ENCODE data around the gene ELOVL5.

ELOVL5 gene

DNA sequence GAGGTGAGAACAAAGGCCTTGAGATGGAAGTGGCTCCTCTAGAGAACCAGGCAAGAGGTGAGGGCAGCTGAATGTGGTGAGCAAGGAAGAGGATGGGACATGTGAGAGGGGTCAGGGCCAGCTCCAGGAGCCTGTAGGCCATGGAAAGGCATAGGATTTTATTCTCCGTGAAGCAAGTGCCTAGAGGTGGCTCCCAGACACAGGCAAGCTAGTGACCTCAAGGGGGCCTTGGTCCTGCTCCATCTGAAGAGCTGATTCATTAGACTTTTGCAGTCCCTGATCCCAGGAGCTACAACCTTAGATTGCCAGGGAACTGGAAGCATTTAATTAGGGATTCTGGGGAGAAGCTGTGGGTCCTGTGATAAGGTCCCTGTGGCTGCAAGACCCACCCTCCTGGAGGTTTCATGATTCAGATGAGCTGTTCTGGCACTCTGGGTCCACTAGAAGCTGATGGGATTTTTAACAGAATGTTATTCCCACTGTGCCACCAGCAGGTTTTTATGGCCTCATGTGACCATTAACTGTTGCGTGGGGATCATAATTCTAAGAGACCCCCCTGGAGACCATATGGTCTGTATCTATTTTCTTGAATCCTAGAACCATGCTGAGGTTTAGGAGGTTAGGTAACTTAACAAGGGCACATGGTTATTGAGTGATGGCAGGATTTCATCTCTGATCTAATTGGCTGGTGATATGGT, 90.5 kb downstream of the ELOVL5 start:
- no peak for DNase-seq (ENCODE audit: low read depth)
- H3K4me3 ChIP-seq (ENCODE audit: low read depth, low read length): no peak overlapping the region
- TF ChIP-seq, protein P1, sequence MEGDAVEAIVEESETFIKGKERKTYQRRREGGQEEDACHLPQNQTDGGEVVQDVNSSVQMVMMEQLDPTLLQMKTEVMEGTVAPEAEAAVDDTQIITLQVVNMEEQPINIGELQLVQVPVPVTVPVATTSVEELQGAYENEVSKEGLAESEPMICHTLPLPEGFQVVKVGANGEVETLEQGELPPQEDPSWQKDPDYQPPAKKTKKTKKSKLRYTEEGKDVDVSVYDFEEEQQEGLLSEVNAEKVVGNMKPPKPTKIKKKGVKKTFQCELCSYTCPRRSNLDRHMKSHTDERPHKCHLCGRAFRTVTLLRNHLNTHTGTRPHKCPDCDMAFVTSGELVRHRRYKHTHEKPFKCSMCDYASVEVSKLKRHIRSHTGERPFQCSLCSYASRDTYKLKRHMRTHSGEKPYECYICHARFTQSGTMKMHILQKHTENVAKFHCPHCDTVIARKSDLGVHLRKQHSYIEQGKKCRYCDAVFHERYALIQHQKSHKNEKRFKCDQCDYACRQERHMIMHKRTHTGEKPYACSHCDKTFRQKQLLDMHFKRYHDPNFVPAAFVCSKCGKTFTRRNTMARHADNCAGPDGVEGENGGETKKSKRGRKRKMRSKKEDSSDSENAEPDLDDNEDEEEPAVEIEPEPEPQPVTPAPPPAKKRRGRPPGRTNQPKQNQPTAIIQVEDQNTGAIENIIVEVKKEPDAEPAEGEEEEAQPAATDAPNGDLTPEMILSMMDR (IDR thresholded peaks at IDR 0.05; ENCODE audit: low read depth, low read length, missing control alignments): no peak

- no peak for DNase-seq (ENCODE audit: low read depth)
- no peak overlapping the region for H3K4me3 ChIP-seq (ENCODE audit: low read depth, low read length)
- TF ChIP-seq, protein P1 (IDR thresholded peaks at IDR 0.05; ENCODE audit: low read depth, low read length, missing control alignments): no peak
Measured at GRCh38 chr6:53257533-53257932, 91.2 kb downstream of the ELOVL5 start.

- TF ChIP-seq, protein P1 (IDR thresholded peaks at IDR 0.05; ENCODE audit: low read depth, low read length, missing control alignments): no peak
- no peak overlapping the region for H3K4me3 ChIP-seq (ENCODE audit: low read depth, low read length)
- DNase-seq (ENCODE audit: low read depth): no peak
Measured at GRCh38 chr6:53257001-53257400, 91.7 kb downstream of the ELOVL5 start.

GRCh38 chr6:53252177-53252692, 96.5 kb downstream of the ELOVL5 start:
- TF ChIP-seq, protein P1 (IDR thresholded peaks at IDR 0.05; ENCODE audit: low read depth, low read length, missing control alignments): no peak
- no peak overlapping the region for H3K4me3 ChIP-seq (ENCODE audit: low read depth, low read length)
- no peak for DNase-seq (ENCODE audit: low read depth)

- H3K4me3 ChIP-seq (ENCODE audit: low read depth, low read length): no peak overlapping the region
- TF ChIP-seq, protein P1 (IDR thresholded peaks at IDR 0.05; ENCODE audit: low read depth, low read length, missing control alignments): no peak
- no peak for DNase-seq (ENCODE audit: low read depth)
Measured at GRCh38 chr6:53251033-53251672, 97.6 kb downstream of the ELOVL5 start.

GRCh38 chr6:53250176-53251032, 98.3 kb downstream of the ELOVL5 start:
- TF ChIP-seq, protein P1 (IDR thresholded peaks at IDR 0.05; ENCODE audit: low read depth, low read length, missing control alignments): no peak
- no peak for DNase-seq (ENCODE audit: low read depth)
- no peak overlapping the region for H3K4me3 ChIP-seq (ENCODE audit: low read depth, low read length)

All from GM12864 (cell line).